Cerebellar nuclear complex (tissue), 1 donor: ENCODE measurements around the gene C17orf78.
"Not testable (repeated sequence)": the region's sequence is repeated elsewhere in the genome, so short reads cannot be mapped to it uniquely, and the experiment has no call there.

ENCODE experiments used
- DNase-seq, 2 experiments: peaks; one replicate each; lab custom pipeline; 2025; lab: John Stamatoyannopoulos, UW

Gene C17orf78

GRCh38 chr17:37375706-37376105 lies at the start of gene C17orf78:
Gene C17orf78 (plus strand): TSS chr17:37375985. CDS start chr17:37376093, 108 bp downstream.
- no peak for DNase-seq

GRCh38 chr17:37327341-37328090 lies 48.3 kb upstream of the C17orf78 start:
- DNase-seq = no peak

- no peak for DNase-seq
Measured at GRCh38 chr17:37338847-37339246, 36.9 kb upstream of the C17orf78 start.

- no peak for DNase-seq
Measured at GRCh38 chr17:37339321-37339720, 36.5 kb upstream of the C17orf78 start.

- DNase-seq = no peak
Measured at GRCh38 chr17:37340804-37341203, 35.0 kb upstream of the C17orf78 start.

- DNase-seq = no peak
Measured at GRCh38 chr17:37342589-37342988, 33.2 kb upstream of the C17orf78 start.

- no peak for DNase-seq
Measured at GRCh38 chr17:37344519-37344918, 31.3 kb upstream of the C17orf78 start.

GRCh38 chr17:37346863-37347402 lies 28.9 kb upstream of the C17orf78 start:
- DNase-seq = not testable (repeated sequence)

- not testable (repeated sequence) for DNase-seq
Measured at GRCh38 chr17:37356796-37357569, 18.8 kb upstream of the C17orf78 start.

- peak in 1 of 2 experiments; percentile 22 for DNase-seq
Measured at GRCh38 chr17:37358098-37358829, 17.5 kb upstream of the C17orf78 start.

- peak in 1 of 2 experiments; percentile 75 for DNase-seq
Measured at GRCh38 chr17:37358830-37359681, 16.7 kb upstream of the C17orf78 start.

- no peak for DNase-seq
Measured at GRCh38 chr17:37359682-37360188, 16.1 kb upstream of the C17orf78 start.

- DNase-seq = no peak
Measured at GRCh38 chr17:37360632-37361031, 15.2 kb upstream of the C17orf78 start.

GRCh38 chr17:37361543-37361942 lies 14.2 kb upstream of the C17orf78 start:
- no peak for DNase-seq

- DNase-seq = no peak
Measured at GRCh38 chr17:37365589-37365988, 10.2 kb upstream of the C17orf78 start.

- no peak for DNase-seq
Measured at GRCh38 chr17:37368577-37368976, 7.2 kb upstream of the C17orf78 start.

GRCh38 chr17:37373530-37374159 lies 2.1 kb upstream of the C17orf78 start:
- DNase-seq = peak in 1 of 2 experiments; percentile 16

- no peak for DNase-seq
Measured at GRCh38 chr17:37382056-37382455, 6.3 kb downstream of the C17orf78 start.

GRCh38 chr17:37384560-37385149 lies 8.9 kb downstream of the C17orf78 start:
- no peak for DNase-seq

GRCh38 chr17:37385474-37385990 lies 9.7 kb downstream of the C17orf78 start:
- DNase-seq = no peak
